Measurements from ENCODE around the gene OSGEPL1.
"Not testable (repeated sequence)": the region's sequence is repeated elsewhere in the genome, so short reads cannot be mapped to it uniquely, and the experiment has no call there.

OSGEPL1 gene

DNA sequence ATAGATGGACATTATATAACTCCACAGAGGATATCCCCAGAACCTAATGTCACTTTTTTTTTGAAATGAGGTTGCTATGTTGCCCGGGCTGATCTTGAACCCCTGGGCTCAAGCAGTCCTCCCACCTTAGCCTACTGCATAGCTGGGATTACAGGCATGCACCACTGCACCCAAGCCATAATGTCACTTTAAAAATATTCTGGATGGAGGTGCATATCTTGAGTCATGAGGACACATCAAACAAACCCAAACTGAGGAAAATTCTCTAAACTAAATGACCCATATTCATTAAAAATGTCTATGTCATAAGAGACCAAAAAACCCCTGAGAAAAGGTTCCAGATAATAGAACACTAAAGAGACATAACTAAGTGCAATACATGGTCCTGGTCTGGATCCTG is 36.3 kb downstream of the OSGEPL1 start:
- Histone ChIP-seq H3K4me3 (ENCODE audit: low read depth in 1 of 2, low read length in 2 of 2) (no peak overlapping the region), H3K27ac (ENCODE audit: low read length) (no peak overlapping the region), H3K27me3 (ENCODE audit: low read depth, low read length) (no peaks in the 10 kb centered on the region), H3K36me3 (ENCODE audit: control insufficient read depth in 1 of 2, insufficient read depth in 2 of 2, low read length in 2 of 2) (peaks cover 0 to 7% of the 10 kb centered on the region in 2 donors), H3K4me1 (ENCODE audit: control insufficient read depth in 1 of 2, insufficient read depth in 2 of 2, low read length in 2 of 2) (no peaks in the 10 kb centered on the region), H3K9me3 (ENCODE audit: control insufficient read depth in 1 of 2, low read length in 2 of 2) (no peaks in the 10 kb centered on the region)

DNA sequence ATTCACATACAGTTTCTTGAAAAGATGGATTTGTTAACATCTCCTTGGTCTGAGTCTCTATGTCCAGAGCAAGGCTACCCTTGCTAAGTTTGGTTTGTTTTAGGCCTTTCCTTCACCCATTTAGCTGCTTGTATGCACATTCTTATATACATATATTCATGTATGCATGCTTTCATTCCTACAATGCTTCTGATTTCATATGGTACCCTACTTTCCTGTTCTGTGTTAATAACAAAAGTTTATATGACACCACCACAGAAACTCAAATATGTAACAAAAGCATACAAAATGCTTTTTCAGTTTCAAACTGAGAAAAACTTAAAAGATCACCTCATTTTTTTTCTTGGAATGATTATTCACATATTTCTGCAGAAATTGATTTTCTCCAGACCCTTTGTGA is 39.4 kb downstream of the OSGEPL1 start:
- no peaks in the 10 kb centered on the region for H3K27me3 ChIP-seq (ENCODE audit: low read depth, low read length)
- H3K4me1 ChIP-seq (ENCODE audit: control insufficient read depth in 1 of 2, insufficient read depth in 2 of 2, low read length in 2 of 2): no peaks in the 10 kb centered on the region
- H3K4me3 ChIP-seq (ENCODE audit: low read depth in 1 of 2, low read length in 2 of 2): no peak overlapping the region
- H3K27ac ChIP-seq (ENCODE audit: low read length): no peak overlapping the region
- H3K36me3 ChIP-seq (ENCODE audit: control insufficient read depth in 1 of 2, insufficient read depth in 2 of 2, low read length in 2 of 2): peaks cover 0 to 8% of the 10 kb centered on the region in 2 donors
- no peaks in the 10 kb centered on the region for H3K9me3 ChIP-seq (ENCODE audit: control insufficient read depth in 1 of 2, low read length in 2 of 2)

DNA sequence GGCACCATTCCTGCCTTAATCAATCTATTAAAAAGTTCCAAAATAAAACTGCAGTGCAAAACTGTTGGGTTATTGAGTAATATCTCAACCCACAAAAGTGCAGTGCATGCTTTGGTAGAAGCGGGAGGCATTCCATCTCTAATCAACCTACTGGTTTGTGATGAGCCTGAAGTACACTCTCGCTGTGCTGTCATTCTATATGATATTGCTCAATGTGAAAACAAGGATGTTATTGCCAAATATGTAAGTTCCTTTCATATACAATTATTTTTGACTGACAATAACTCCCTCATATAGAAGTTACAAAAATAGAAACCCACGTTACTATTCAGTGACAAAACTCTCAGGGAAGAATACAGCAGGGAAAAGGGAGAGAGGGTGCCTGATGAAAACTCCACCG is 43.0 kb downstream of the OSGEPL1 start:
- Histone ChIP-seq H3K36me3 (ENCODE audit: control insufficient read depth in 1 of 2, insufficient read depth in 2 of 2, low read length in 2 of 2) (peaks cover 0 to 8% of the 10 kb centered on the region in 2 donors), H3K9me3 (ENCODE audit: control insufficient read depth in 1 of 2, low read length in 2 of 2) (no peaks in the 10 kb centered on the region), H3K4me1 (ENCODE audit: control insufficient read depth in 1 of 2, insufficient read depth in 2 of 2, low read length in 2 of 2) (no peaks in the 10 kb centered on the region), H3K4me3 (ENCODE audit: low read depth in 1 of 2, low read length in 2 of 2) (no peak overlapping the region), H3K27me3 (ENCODE audit: low read depth, low read length) (no peaks in the 10 kb centered on the region), H3K27ac (ENCODE audit: low read length) (no peak overlapping the region)

DNA sequence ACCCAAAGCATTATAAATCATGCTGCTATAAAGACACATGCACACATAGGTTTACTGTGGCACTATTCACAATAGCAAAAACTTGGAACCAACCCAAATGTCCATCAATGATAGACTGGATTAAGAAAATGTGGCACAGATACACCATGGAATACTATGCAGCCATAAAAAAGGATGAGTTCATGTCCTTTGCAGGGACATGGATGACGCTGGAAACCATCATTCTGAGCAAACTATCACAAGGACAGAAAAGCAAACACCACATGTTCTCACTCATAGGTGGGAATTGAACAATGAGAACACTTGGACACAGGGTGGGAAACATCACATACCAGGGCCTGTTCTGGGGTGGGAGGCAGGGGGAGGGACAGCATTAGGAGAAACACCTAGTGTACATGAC is 45.0 kb downstream of the OSGEPL1 start:
- not testable (repeated sequence) for H3K27ac ChIP-seq (ENCODE audit: low read length); H3K4me3 ChIP-seq (ENCODE audit: low read depth in 1 of 2, low read length in 2 of 2); H3K36me3 ChIP-seq (ENCODE audit: control insufficient read depth in 1 of 2, insufficient read depth in 2 of 2, low read length in 2 of 2); H3K27me3 ChIP-seq (ENCODE audit: low read depth, low read length); H3K4me1 ChIP-seq (ENCODE audit: control insufficient read depth in 1 of 2, insufficient read depth in 2 of 2, low read length in 2 of 2); H3K9me3 ChIP-seq (ENCODE audit: control insufficient read depth in 1 of 2, low read length in 2 of 2)

DNA sequence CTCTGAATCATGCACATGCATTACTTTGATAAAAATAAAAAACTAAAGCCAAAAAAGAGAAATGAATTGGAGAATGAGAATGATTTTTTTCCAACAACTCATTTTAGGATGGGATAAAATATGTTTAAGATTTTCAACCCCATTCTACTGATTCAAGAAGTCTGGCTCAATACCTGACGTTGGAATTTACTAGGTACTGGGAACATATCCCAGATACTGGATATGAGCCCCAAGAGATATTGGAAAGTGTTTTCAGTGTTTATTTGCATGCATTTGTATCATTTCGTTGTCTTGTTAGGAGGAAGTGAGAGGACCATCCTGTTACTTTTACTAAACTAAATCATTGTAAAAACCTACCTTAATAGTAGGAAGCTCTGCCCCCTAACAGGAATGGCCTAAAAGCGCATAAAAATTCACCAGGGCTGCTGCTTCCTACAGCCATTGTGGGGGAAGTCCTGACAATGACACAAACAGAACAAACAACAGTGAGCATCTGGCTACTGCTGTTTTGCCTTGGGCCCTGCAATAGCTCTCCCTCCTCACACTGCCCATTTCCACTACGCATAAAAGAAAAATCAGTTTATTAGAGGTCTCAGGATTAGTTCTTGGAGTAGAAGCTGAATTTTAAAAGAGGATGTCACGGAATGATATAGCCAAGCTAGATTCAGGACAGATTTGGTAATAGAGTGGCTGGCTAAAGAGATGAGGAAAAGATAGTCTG is 52.9 kb downstream of the OSGEPL1 start:
- H3K4me3 ChIP-seq (ENCODE audit: low read depth in 1 of 2, low read length in 2 of 2): no peak overlapping the region
- no peaks in the 10 kb centered on the region for H3K4me1 ChIP-seq (ENCODE audit: control insufficient read depth in 1 of 2, insufficient read depth in 2 of 2, low read length in 2 of 2)
- peaks cover 0 to 23% of the 10 kb centered on the region in 2 donors for H3K36me3 ChIP-seq (ENCODE audit: control insufficient read depth in 1 of 2, insufficient read depth in 2 of 2, low read length in 2 of 2)
- no peak overlapping the region for H3K27ac ChIP-seq (ENCODE audit: low read length)
- no peaks in the 10 kb centered on the region for H3K9me3 ChIP-seq (ENCODE audit: control insufficient read depth in 1 of 2, low read length in 2 of 2)
- no peaks in the 10 kb centered on the region for H3K27me3 ChIP-seq (ENCODE audit: low read depth, low read length)

DNA sequence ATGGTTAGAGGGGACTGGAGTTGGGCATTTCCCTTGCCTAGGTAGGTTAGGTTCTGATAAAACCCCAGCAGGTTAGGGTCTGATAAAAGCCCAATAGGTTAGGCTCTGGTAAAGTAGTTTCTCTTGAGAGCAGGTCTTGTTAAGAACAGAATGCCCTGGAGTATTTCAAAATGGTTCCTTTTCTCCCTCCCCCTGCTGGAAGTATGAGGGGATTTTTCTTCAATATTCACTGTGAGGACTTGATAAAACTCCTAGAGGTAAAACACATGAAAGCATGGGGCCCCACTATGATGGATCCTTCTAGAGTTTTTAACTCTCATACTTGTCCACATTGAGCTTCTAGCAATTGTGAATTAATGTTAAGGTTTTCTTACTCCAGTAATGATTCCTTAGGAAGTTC is 60.5 kb downstream of the OSGEPL1 start:
- H3K27me3 ChIP-seq (ENCODE audit: low read depth, low read length): no peaks in the 10 kb centered on the region
- no peak overlapping the region for H3K27ac ChIP-seq (ENCODE audit: low read length)
- peaks cover 0 to 16% of the 10 kb centered on the region in 2 donors for H3K36me3 ChIP-seq (ENCODE audit: control insufficient read depth in 1 of 2, insufficient read depth in 2 of 2, low read length in 2 of 2)
- peaks cover 0 to 4% of the 10 kb centered on the region in 2 donors for H3K4me1 ChIP-seq (ENCODE audit: control insufficient read depth in 1 of 2, insufficient read depth in 2 of 2, low read length in 2 of 2)
- no peak overlapping the region for H3K4me3 ChIP-seq (ENCODE audit: low read depth in 1 of 2, low read length in 2 of 2)
- no peaks in the 10 kb centered on the region for H3K9me3 ChIP-seq (ENCODE audit: control insufficient read depth in 1 of 2, low read length in 2 of 2)

DNA sequence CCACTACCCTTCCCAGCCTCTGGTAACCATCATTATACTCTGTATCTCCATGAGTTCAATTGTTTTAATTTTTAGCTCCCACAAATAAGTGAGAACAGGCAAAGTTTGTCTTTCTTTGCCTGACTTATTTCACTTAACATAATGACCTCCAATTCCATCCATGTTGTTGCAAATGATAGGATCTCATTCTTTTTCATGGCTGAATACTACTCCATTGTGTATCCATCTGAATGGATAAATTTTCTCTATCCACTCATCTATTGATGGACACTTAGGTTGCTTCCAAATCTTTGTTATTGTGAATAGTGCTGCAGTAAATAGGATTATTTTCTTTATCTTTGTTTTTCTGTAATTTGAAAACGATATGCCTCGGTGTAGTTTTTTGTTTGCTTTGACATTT is 61.9 kb downstream of the OSGEPL1 start:
- peaks cover 0 to 5% of the 10 kb centered on the region in 2 donors for H3K36me3 ChIP-seq (ENCODE audit: control insufficient read depth in 1 of 2, insufficient read depth in 2 of 2, low read length in 2 of 2)
- no peak overlapping the region for H3K27ac ChIP-seq (ENCODE audit: low read length)
- no peaks in the 10 kb centered on the region for H3K9me3 ChIP-seq (ENCODE audit: control insufficient read depth in 1 of 2, low read length in 2 of 2)
- H3K27me3 ChIP-seq (ENCODE audit: low read depth, low read length): no peaks in the 10 kb centered on the region
- H3K4me1 ChIP-seq (ENCODE audit: control insufficient read depth in 1 of 2, insufficient read depth in 2 of 2, low read length in 2 of 2): peaks cover 0 to 4% of the 10 kb centered on the region in 2 donors
- no peak overlapping the region for H3K4me3 ChIP-seq (ENCODE audit: low read depth in 1 of 2, low read length in 2 of 2)

DNA sequence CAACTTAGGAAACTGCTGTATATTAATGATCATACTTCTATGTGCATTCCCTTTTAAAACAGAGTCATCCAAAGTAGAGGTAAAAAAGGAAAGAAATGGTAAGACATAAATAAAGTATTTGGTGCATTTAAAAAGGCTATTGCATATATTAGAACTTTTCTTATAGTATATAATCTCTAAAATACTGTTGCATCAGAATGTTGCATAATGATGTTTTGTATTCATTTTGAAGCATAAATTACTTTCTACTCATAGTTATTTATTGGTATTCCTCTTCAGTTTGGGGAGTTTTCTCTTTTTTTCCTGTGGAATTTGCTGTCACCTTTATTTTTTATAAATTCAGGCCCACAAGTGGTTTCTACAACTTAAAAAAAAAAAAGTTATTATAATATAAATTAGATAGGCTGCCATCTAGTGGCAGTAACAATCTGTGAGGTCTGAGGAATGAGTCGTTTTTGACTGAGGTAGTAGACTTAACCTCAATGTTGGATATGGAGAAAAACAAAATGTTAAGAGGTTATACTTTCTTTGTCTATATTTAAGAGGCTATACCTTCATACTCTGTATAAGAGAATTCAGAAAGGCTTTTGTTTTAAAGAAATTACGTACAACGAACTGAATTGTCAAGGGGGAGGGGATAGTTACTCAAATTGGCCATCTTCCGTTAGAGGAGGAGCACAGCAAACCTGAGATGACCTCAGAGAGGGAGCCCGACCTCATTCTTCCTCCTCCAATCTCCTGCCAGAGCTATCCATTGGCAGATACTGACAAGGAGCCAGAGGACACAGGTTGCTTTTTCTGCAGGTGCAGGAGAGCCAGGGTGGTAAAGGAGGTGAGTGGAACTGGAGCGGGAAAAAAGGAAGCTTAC is 64.3 kb downstream of the OSGEPL1 start:
- H3K4me1 ChIP-seq (ENCODE audit: control insufficient read depth in 1 of 2, insufficient read depth in 2 of 2, low read length in 2 of 2): peaks cover 0 to 4% of the 10 kb centered on the region in 2 donors
- peaks cover 0 to 4% of the 10 kb centered on the region in 2 donors for H3K36me3 ChIP-seq (ENCODE audit: control insufficient read depth in 1 of 2, insufficient read depth in 2 of 2, low read length in 2 of 2)
- H3K27me3 ChIP-seq (ENCODE audit: low read depth, low read length): no peaks in the 10 kb centered on the region
- H3K9me3 ChIP-seq (ENCODE audit: control insufficient read depth in 1 of 2, low read length in 2 of 2): no peaks in the 10 kb centered on the region
- no peak overlapping the region for H3K27ac ChIP-seq (ENCODE audit: low read length)
- no peak overlapping the region for H3K4me3 ChIP-seq (ENCODE audit: low read depth in 1 of 2, low read length in 2 of 2)

All from muscle layer of duodenum (tissue), 2 donors.